ENCODE data around the gene CALD1.

The CALD1 gene

DNA sequence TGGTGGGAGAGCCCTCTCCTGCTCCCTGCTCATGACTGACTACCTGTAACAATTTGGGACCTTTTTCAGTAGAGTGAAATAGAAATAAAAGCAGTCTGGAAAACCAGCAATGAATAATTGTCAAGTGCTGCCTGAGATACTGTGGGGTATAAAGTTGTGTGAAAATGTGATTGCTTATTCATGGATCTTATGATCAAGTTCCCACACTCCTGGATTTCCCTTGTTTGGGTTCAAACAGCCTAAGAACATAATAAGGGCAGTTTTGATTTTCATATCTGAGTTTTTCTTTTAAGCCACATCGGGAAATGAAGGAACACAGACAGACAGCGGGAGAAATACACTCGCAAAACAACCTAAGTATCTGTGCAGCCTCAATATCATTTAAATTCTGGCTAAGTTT, 52.9 kb downstream of the CALD1 start:
- no peak overlapping the region for H3K27ac ChIP-seq
- TF ChIP-seq, protein P1, sequence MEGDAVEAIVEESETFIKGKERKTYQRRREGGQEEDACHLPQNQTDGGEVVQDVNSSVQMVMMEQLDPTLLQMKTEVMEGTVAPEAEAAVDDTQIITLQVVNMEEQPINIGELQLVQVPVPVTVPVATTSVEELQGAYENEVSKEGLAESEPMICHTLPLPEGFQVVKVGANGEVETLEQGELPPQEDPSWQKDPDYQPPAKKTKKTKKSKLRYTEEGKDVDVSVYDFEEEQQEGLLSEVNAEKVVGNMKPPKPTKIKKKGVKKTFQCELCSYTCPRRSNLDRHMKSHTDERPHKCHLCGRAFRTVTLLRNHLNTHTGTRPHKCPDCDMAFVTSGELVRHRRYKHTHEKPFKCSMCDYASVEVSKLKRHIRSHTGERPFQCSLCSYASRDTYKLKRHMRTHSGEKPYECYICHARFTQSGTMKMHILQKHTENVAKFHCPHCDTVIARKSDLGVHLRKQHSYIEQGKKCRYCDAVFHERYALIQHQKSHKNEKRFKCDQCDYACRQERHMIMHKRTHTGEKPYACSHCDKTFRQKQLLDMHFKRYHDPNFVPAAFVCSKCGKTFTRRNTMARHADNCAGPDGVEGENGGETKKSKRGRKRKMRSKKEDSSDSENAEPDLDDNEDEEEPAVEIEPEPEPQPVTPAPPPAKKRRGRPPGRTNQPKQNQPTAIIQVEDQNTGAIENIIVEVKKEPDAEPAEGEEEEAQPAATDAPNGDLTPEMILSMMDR (IDR thresholded peaks at IDR 0.05) = no peak
- no peak for TF ChIP-seq ZFX (IDR thresholded peaks at IDR 0.05; ENCODE audit: borderline replicate concordance)

- H3K27ac ChIP-seq = no peak overlapping the region
- no peak for TF ChIP-seq ZFX (IDR thresholded peaks at IDR 0.05; ENCODE audit: borderline replicate concordance)
- TF ChIP-seq, protein P1 (IDR thresholded peaks at IDR 0.05) = no peak
Measured at GRCh38 chr7:134834689-134835462, 55.4 kb downstream of the CALD1 start.

- no peak overlapping the region for H3K27ac ChIP-seq
- TF ChIP-seq, protein P1 (IDR thresholded peaks at IDR 0.05) = no peak
- no peak for TF ChIP-seq ZFX (IDR thresholded peaks at IDR 0.05; ENCODE audit: borderline replicate concordance)
Measured at GRCh38 chr7:134835463-134835823, 56.0 kb downstream of the CALD1 start.

DNA sequence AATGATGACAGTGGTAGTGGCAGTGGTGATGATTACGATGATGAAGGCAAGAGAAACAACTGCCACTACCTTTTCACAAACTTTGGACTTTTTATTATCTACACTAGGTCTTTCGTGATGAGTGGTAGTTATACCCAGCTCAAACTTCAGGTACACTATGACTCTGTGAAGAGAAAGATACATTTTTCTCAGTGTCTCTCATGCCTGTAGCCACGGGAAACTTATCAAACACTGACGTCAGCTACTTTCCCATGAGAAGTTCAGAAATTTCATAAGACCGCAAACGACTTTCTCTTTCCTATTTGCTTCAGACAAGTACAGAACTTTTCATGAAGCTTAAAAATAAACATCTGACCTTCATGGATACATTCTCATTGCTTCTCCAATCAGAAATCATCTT, 57.0 kb downstream of the CALD1 start:
- TF ChIP-seq, protein P1 (IDR thresholded peaks at IDR 0.05) = no peak
- no peak for TF ChIP-seq ZFX (IDR thresholded peaks at IDR 0.05; ENCODE audit: borderline replicate concordance)
- no peak overlapping the region for H3K27ac ChIP-seq

DNA sequence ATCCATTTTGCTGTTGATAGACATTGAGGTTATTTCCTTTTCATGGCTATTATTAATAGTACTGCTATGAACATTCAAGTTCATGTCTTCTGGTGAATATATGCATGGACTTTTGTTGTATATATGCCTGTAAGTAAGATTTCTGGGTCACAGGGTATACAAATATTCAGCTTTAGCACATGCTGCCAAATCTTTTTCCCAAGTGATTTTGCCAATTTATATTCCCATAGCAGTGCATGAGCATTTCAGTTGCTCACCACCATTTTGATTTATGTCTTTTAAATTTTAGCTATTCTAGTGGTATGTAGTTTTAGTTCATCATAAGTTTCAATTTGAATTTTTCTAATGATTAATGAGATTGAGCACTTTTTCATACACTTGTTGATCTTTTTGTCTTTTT, 59.9 kb downstream of the CALD1 start:
- H3K27ac ChIP-seq = no peak overlapping the region
- TF ChIP-seq, protein P1 (IDR thresholded peaks at IDR 0.05) = no peak
- no peak for TF ChIP-seq ZFX (IDR thresholded peaks at IDR 0.05; ENCODE audit: borderline replicate concordance)

GRCh38 chr7:134842062-134842461, 62.6 kb downstream of the CALD1 start:
- no peak for TF ChIP-seq ZFX (IDR thresholded peaks at IDR 0.05; ENCODE audit: borderline replicate concordance)
- TF ChIP-seq, protein P1 (IDR thresholded peaks at IDR 0.05) = no peak
- no peak overlapping the region for H3K27ac ChIP-seq

- TF ChIP-seq, protein P1 (IDR thresholded peaks at IDR 0.05) = no peak
- no peak for TF ChIP-seq ZFX (IDR thresholded peaks at IDR 0.05; ENCODE audit: borderline replicate concordance)
- H3K27ac ChIP-seq = no peak overlapping the region
Measured at GRCh38 chr7:134842886-134843430, 63.5 kb downstream of the CALD1 start.
